Natural killer cell treated with Interleukin-12 subunit alpha and Interleukin-12 subunit beta and Interleukin-15 and Interleukin-18, amount 100 ng/mL, for 72 hours (primary cell): ENCODE data around the gene NBPF8. TPM values are rescaled to one million over a fixed set of nuclear protein-coding genes. Genes with fewer than 3 reads are reported as not detected.

ENCODE experiments used
- total RNA-seq, 2 donors: library from RNA; stranded (reverse); gene quantifications; one replicate each; pipeline ENCODE4 v1.2.3, GENCODE V29; 2022

The NBPF8 gene
- total RNA-seq, 2 donors from 2014 or later, result 23.5 to 49.8 TPM

Other genes starting within 250 kb of the NBPF8 start
- 10 to 100 TPM; 23.9 to 29.7 TPM for gene SEC22B, start 238.5 kb upstream of the NBPF8 start, total RNA-seq